GM23338 (cell line): ENCODE results near the gene GFER. TPM values are rescaled to one million over a fixed set of nuclear protein-coding genes. Genes with fewer than 3 reads are reported as not detected.

ENCODE experiments used
- ATAC-seq: fragments of 200-7000 bp; cut with Tn5 transposase; 3 replicates; pipeline ENCODE4 v1.9.1; 2020
- DNase-seq: peaks from one replicate; pipeline ENCODE4 v3.0.0-alpha.2; 2015; ENCODE audit warnings: low spot score
- H2AFZ ChIP-seq: fragments of 200-600 bp; sonication (generic); 2 replicates; pipeline ENCODE4 v1.8.0; 2016; ENCODE audit warnings: antibody characterized with exemption, mild to moderate bottlenecking, moderate library complexity
- H3F3A ChIP-seq: fragments of 200-600 bp; sonication (generic); replicated peaks from 2 replicates; pipeline ENCODE4 v1.8.0; 2017; ENCODE audit warnings: antibody characterized with exemption, mixed run types, low read depth
- H3K27ac ChIP-seq: fragments of 200-600 bp; sonication (generic); 2 replicates; pipeline ENCODE4 v1.6.1; 2016; ENCODE audit warnings: low read depth
- H3K27me3 ChIP-seq: fragments of 200-600 bp; sonication (generic); 2 replicates; pipeline ENCODE4 v1.8.0; 2016; ENCODE audit warnings: mild to moderate bottlenecking, mixed run types, moderate library complexity; ENCODE audit not compliant: insufficient read depth
- H3K36me3 ChIP-seq: fragments of 200-600 bp; sonication (generic); 2 replicates; pipeline ENCODE4 v1.8.0; 2016; ENCODE audit warnings: mild to moderate bottlenecking; ENCODE audit not compliant: insufficient read depth
- H3K4me1 ChIP-seq: fragments of 200-600 bp; sonication (generic); 2 replicates; pipeline ENCODE4 v1.8.0; 2016; ENCODE audit warnings: mild to moderate bottlenecking, moderate library complexity; ENCODE audit not compliant: insufficient read depth
- H3K4me2 ChIP-seq: fragments of 200-600 bp; sonication (generic); 2 replicates; pipeline ENCODE4 v1.7.1; 2017; ENCODE audit warnings: mixed run types
- H3K4me3 ChIP-seq: fragments of 200-600 bp; sonication (generic); 2 replicates; pipeline ENCODE4 v1.6.1; 2016; ENCODE audit warnings: mixed run types
- H3K79me2 ChIP-seq: fragments of 200-600 bp; sonication (generic); replicated peaks from 2 replicates; pipeline ENCODE4 v1.8.0; 2017; ENCODE audit warnings: mild to moderate bottlenecking; ENCODE audit not compliant: insufficient read depth
- H3K9me2 ChIP-seq: fragments of 200-600 bp; sonication (generic); 2 replicates; pipeline ENCODE4 v1.8.0; 2017; ENCODE audit not compliant: insufficient read depth
- H4K20me1 ChIP-seq: fragments of 200-600 bp; sonication (generic); replicated peaks from 2 replicates; pipeline ENCODE4 v1.8.0; 2017; ENCODE audit warnings: mild to moderate bottlenecking; ENCODE audit not compliant: insufficient read depth
- H3K27ac Mint-ChIP-seq: 2 replicates; pipeline ENCODE4 v1.8.0; 2020; ENCODE audit warnings: inconsistent platforms, mild to moderate bottlenecking, moderate library complexity, mixed read lengths
- H3K27me3 Mint-ChIP-seq: 3 replicates; pipeline ENCODE4 v1.8.0; 2022; ENCODE audit warnings: low read depth, mild to moderate bottlenecking, moderate library complexity, mixed read lengths, inconsistent platforms; ENCODE audit not compliant: insufficient read depth, poor library complexity
- H3K36me3 Mint-ChIP-seq: 3 replicates; pipeline ENCODE4 v1.8.0; 2021; ENCODE audit warnings: low read depth, mild to moderate bottlenecking, inconsistent platforms, moderate library complexity, mixed read lengths
- H3K4me1 Mint-ChIP-seq: 3 replicates; pipeline ENCODE4 v1.8.0; 2020; ENCODE audit warnings: mild to moderate bottlenecking, inconsistent platforms, mixed read lengths
- H3K4me3 Mint-ChIP-seq: 3 replicates; pipeline ENCODE4 v1.8.0; 2021; ENCODE audit warnings: moderate library complexity, mild to moderate bottlenecking, inconsistent platforms, mixed read lengths
- H3K9me3 Mint-ChIP-seq: 3 replicates; pipeline ENCODE4 v1.8.0; 2020; ENCODE audit warnings: moderate library complexity, mild to moderate bottlenecking, inconsistent platforms, mixed read lengths
- CREB1 ChIP-seq: fragments of 250-450 bp; sonication (Bioruptor Pico); IDR thresholded peaks from 2 replicates; pipeline ENCODE4 v1.5.0; 2020; ENCODE audit warnings: low read depth, mild to moderate bottlenecking, moderate library complexity
- EZH2 ChIP-seq: fragments of 200-600 bp; sonication (generic); IDR thresholded peaks from one replicate; pipeline ENCODE4 v1.8.0; 2017; ENCODE audit warnings: antibody characterized with exemption, mild to moderate bottlenecking, low read depth; ENCODE audit not compliant: unreplicated experiment
- EZH2phosphoT487 ChIP-seq: fragments of 200-600 bp; sonication (generic); IDR thresholded peaks from one replicate; pipeline ENCODE4 v1.8.1; 2018; ENCODE audit warnings: antibody characterized with exemption; ENCODE audit not compliant: unreplicated experiment
- JUNB ChIP-seq: IDR thresholded peaks from one replicate; pipeline ENCODE4 v1.6.1; 2016; ENCODE audit warnings: antibody characterized with exemption; ENCODE audit not compliant: unreplicated experiment
- NANOG ChIP-seq: IDR thresholded peaks from 2 replicates; pipeline ENCODE4 v1.6.1; 2016; ENCODE audit warnings: antibody characterized with exemption, borderline replicate concordance
- POLR2AphosphoS5 ChIP-seq: IDR thresholded peaks from 2 replicates; pipeline ENCODE4 v1.6.1; 2016; ENCODE audit warnings: antibody characterized with exemption, low read depth
- STAT1 ChIP-seq: IDR thresholded peaks from one replicate; pipeline ENCODE4 v1.6.1; 2016; ENCODE audit warnings: antibody characterized with exemption; ENCODE audit not compliant: unreplicated experiment
- ZNF114 ChIP-seq: fragments of 250-450 bp; sonication (Bioruptor Pico); IDR thresholded peaks from 2 replicates; pipeline ENCODE4 v1.5.0; 2020; ENCODE audit warnings: mild to moderate bottlenecking, moderate library complexity
- ZNF331 ChIP-seq: fragments of 250-450 bp; sonication (Bioruptor Pico); IDR thresholded peaks from 2 replicates; pipeline ENCODE4 v1.5.0; 2020; ENCODE audit warnings: low read depth, mild to moderate bottlenecking, moderate library complexity
- ZNF462 ChIP-seq: fragments of 250-450 bp; sonication (Bioruptor Pico); IDR thresholded peaks from 2 replicates; pipeline ENCODE4 v1.5.0; 2020; ENCODE audit warnings: mild to moderate bottlenecking, moderate library complexity
- polyA plus RNA-seq: library from polyadenylated mRNA; unstranded; fragments of >200 nt; fragmentation: Nextera tagmentation; extraction: Ambion mirVana; gene quantifications from 2 replicates; pipeline ENCODE4 v1.2.1, GENCODE V29; 2016
- total RNA-seq: library from RNA; depleted of rRNA; stranded (reverse); fragments of >200 nt; shearing (Covaris generic); gene quantifications from 2 replicates; pipeline ENCODE4 v1.2.3, GENCODE V29; 2014
- TF ChIP-seq, protein P1 (sequence below): IDR thresholded peaks from 2 replicates; pipeline ENCODE4 v1.6.1; 2016; ENCODE audit warnings: antibody characterized with exemption
- TF ChIP-seq, protein P2 (sequence below): IDR thresholded peaks from one replicate; pipeline ENCODE4 v1.6.1; 2018; ENCODE audit warnings: antibody characterized with exemption; ENCODE audit not compliant: unreplicated experiment
- TF ChIP-seq, protein P3 (sequence below), 2 experiments: fragments of 200-600 bp in 1 of 2; sonication (generic) in 1 of 2; conservative IDR thresholded peaks; 2 replicates each; pipeline versions ENCODE4 v1.5.1 to v1.6.1; 2016 to 2017; ENCODE audit warnings: antibody characterized with exemption in 2 of 2, low read depth in 2 of 2, mild to moderate bottlenecking in 2 of 2, moderate library complexity in 1 of 2

Gene GFER
- total and polyA plus RNA-seq, 2 experiments from 2014 or later = 40.1 to 64.5 TPM

GRCh38 chr16:2013527-2013926 is 29.5 kb downstream of the GFER start:
- Histone ChIP-seq H3K79me2 (peaks cover 8% of the 10 kb centered on the region), H3K4me1 (peaks cover 8% of the 10 kb centered on the region), H3K27ac (no peak overlapping the region), H2AFZ (no peak overlapping the region), H3K9me2 (no peaks in the 10 kb centered on the region), H4K20me1 (peaks cover 1% of the 10 kb centered on the region), H3K27me3 (peaks cover 8% of the 10 kb centered on the region), H3F3A (peaks cover 5% of the 10 kb centered on the region), H3K4me3 (no peak overlapping the region), H3K4me2 (no peak overlapping the region), H3K36me3 (no peaks in the 10 kb centered on the region)
- TF ChIP-seq, protein P1, sequence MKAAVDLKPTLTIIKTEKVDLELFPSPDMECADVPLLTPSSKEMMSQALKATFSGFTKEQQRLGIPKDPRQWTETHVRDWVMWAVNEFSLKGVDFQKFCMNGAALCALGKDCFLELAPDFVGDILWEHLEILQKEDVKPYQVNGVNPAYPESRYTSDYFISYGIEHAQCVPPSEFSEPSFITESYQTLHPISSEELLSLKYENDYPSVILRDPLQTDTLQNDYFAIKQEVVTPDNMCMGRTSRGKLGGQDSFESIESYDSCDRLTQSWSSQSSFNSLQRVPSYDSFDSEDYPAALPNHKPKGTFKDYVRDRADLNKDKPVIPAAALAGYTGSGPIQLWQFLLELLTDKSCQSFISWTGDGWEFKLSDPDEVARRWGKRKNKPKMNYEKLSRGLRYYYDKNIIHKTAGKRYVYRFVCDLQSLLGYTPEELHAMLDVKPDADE = no peak
- TF ChIP-seq JUNB (no peak), EZH2phosphoT487 (no peak), STAT1 (no peak), ZNF114 (CRISPR knock-in tag) (no peak), POLR2AphosphoS5 (no peak), EZH2 (no peak), NANOG (no peak), CREB1 (no peak), ZNF462 (CRISPR knock-in tag) (no peak), ZNF331 (no peak)
- TF ChIP-seq, protein P2, sequence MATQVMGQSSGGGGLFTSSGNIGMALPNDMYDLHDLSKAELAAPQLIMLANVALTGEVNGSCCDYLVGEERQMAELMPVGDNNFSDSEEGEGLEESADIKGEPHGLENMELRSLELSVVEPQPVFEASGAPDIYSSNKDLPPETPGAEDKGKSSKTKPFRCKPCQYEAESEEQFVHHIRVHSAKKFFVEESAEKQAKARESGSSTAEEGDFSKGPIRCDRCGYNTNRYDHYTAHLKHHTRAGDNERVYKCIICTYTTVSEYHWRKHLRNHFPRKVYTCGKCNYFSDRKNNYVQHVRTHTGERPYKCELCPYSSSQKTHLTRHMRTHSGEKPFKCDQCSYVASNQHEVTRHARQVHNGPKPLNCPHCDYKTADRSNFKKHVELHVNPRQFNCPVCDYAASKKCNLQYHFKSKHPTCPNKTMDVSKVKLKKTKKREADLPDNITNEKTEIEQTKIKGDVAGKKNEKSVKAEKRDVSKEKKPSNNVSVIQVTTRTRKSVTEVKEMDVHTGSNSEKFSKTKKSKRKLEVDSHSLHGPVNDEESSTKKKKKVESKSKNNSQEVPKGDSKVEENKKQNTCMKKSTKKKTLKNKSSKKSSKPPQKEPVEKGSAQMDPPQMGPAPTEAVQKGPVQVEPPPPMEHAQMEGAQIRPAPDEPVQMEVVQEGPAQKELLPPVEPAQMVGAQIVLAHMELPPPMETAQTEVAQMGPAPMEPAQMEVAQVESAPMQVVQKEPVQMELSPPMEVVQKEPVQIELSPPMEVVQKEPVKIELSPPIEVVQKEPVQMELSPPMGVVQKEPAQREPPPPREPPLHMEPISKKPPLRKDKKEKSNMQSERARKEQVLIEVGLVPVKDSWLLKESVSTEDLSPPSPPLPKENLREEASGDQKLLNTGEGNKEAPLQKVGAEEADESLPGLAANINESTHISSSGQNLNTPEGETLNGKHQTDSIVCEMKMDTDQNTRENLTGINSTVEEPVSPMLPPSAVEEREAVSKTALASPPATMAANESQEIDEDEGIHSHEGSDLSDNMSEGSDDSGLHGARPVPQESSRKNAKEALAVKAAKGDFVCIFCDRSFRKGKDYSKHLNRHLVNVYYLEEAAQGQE = no peak
- TF ChIP-seq, protein P3, sequence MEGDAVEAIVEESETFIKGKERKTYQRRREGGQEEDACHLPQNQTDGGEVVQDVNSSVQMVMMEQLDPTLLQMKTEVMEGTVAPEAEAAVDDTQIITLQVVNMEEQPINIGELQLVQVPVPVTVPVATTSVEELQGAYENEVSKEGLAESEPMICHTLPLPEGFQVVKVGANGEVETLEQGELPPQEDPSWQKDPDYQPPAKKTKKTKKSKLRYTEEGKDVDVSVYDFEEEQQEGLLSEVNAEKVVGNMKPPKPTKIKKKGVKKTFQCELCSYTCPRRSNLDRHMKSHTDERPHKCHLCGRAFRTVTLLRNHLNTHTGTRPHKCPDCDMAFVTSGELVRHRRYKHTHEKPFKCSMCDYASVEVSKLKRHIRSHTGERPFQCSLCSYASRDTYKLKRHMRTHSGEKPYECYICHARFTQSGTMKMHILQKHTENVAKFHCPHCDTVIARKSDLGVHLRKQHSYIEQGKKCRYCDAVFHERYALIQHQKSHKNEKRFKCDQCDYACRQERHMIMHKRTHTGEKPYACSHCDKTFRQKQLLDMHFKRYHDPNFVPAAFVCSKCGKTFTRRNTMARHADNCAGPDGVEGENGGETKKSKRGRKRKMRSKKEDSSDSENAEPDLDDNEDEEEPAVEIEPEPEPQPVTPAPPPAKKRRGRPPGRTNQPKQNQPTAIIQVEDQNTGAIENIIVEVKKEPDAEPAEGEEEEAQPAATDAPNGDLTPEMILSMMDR (conservative IDR thresholded peaks at IDR 0.05; ENCODE audit: low read depth in 2 of 2) = no peak
- Mint-ChIP-seq H3K27ac (no peak overlapping the region), H3K36me3 (peaks cover 3% of the 10 kb centered on the region; the same call in 2 of the 3 replicates), H3K27me3 (peaks cover 15% of the 10 kb centered on the region), H3K9me3 (no peaks in the 10 kb centered on the region), H3K4me3 (no peak overlapping the region; the same call in 2 of the 3 replicates), H3K4me1 (peaks cover 8% of the 10 kb centered on the region)
- no peak for ATAC-seq
- DNase-seq = no peak
